ENCODE measurements around the gene MED13.

DNA sequence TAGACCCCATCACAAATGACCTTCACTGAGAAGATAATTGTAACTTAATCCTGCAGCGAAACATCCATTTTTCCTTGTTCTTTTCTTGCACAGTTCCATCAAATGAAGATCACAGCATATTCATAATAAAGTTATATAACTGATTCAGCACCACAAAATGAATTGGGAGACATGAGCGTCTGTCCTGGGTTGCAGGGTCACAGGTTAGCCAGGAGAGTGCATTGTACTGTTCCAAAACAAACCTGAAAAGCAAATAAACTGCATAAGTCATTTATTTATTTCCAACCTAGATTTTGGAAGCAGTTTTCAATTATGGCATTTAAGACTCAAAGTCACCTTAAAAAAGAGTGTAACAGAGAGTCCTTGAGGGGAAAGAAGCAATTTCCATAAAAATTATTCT, 118.7 kb downstream of the MED13 start:
- TF ChIP-seq ZNF830 (tag by site-specific recombination; IDR thresholded peaks at IDR 0.05; ENCODE audit: low read depth) (no peak), ZBTB20 (tag by site-specific recombination; IDR thresholded peaks at IDR 0.05) (no peak)
- TF ChIP-seq, protein P1, sequence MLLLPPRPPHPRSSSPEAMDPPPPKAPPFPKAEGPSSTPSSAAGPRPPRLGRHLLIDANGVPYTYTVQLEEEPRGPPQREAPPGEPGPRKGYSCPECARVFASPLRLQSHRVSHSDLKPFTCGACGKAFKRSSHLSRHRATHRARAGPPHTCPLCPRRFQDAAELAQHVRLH (tag by site-specific recombination; IDR thresholded peaks at IDR 0.05): no peak
- TF ChIP-seq, protein P2, sequence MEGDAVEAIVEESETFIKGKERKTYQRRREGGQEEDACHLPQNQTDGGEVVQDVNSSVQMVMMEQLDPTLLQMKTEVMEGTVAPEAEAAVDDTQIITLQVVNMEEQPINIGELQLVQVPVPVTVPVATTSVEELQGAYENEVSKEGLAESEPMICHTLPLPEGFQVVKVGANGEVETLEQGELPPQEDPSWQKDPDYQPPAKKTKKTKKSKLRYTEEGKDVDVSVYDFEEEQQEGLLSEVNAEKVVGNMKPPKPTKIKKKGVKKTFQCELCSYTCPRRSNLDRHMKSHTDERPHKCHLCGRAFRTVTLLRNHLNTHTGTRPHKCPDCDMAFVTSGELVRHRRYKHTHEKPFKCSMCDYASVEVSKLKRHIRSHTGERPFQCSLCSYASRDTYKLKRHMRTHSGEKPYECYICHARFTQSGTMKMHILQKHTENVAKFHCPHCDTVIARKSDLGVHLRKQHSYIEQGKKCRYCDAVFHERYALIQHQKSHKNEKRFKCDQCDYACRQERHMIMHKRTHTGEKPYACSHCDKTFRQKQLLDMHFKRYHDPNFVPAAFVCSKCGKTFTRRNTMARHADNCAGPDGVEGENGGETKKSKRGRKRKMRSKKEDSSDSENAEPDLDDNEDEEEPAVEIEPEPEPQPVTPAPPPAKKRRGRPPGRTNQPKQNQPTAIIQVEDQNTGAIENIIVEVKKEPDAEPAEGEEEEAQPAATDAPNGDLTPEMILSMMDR (tag by site-specific recombination; IDR thresholded peaks at IDR 0.05): no peak
- TF ChIP-seq, protein P3, sequence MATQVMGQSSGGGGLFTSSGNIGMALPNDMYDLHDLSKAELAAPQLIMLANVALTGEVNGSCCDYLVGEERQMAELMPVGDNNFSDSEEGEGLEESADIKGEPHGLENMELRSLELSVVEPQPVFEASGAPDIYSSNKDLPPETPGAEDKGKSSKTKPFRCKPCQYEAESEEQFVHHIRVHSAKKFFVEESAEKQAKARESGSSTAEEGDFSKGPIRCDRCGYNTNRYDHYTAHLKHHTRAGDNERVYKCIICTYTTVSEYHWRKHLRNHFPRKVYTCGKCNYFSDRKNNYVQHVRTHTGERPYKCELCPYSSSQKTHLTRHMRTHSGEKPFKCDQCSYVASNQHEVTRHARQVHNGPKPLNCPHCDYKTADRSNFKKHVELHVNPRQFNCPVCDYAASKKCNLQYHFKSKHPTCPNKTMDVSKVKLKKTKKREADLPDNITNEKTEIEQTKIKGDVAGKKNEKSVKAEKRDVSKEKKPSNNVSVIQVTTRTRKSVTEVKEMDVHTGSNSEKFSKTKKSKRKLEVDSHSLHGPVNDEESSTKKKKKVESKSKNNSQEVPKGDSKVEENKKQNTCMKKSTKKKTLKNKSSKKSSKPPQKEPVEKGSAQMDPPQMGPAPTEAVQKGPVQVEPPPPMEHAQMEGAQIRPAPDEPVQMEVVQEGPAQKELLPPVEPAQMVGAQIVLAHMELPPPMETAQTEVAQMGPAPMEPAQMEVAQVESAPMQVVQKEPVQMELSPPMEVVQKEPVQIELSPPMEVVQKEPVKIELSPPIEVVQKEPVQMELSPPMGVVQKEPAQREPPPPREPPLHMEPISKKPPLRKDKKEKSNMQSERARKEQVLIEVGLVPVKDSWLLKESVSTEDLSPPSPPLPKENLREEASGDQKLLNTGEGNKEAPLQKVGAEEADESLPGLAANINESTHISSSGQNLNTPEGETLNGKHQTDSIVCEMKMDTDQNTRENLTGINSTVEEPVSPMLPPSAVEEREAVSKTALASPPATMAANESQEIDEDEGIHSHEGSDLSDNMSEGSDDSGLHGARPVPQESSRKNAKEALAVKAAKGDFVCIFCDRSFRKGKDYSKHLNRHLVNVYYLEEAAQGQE (tag by site-specific recombination; IDR thresholded peaks at IDR 0.05): no peak
- TF ChIP-seq, protein P4, sequence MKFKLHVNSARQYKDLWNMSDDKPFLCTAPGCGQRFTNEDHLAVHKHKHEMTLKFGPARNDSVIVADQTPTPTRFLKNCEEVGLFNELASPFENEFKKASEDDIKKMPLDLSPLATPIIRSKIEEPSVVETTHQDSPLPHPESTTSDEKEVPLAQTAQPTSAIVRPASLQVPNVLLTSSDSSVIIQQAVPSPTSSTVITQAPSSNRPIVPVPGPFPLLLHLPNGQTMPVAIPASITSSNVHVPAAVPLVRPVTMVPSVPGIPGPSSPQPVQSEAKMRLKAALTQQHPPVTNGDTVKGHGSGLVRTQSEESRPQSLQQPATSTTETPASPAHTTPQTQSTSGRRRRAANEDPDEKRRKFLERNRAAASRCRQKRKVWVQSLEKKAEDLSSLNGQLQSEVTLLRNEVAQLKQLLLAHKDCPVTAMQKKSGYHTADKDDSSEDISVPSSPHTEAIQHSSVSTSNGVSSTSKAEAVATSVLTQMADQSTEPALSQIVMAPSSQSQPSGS (tag by site-specific recombination; IDR thresholded peaks at IDR 0.05; ENCODE audit: low read depth): no peak
- TF ChIP-seq, protein P5, sequence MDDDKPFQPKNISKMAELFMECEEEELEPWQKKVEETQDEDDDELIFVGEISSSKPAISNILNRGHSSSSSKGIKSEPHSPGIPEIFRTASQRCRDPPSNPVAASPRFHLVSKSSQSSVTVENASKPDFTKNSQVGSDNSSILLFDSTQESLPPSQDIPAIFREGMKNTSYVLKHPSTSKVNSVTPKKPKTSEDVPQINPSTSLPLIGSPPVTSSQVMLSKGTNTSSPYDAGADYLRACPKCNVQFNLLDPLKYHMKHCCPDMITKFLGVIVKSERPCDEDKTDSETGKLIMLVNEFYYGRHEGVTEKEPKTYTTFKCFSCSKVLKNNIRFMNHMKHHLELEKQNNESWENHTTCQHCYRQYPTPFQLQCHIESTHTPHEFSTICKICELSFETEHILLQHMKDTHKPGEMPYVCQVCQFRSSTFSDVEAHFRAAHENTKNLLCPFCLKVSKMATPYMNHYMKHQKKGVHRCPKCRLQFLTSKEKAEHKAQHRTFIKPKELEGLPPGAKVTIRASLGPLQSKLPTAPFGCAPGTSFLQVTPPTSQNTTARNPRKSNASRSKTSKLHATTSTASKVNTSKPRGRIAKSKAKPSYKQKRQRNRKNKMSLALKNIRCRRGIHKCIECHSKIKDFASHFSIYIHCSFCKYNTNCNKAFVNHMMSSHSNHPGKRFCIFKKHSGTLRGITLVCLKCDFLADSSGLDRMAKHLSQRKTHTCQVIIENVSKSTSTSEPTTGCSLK (tag by site-specific recombination; IDR thresholded peaks at IDR 0.05): no peak
